GM11168 (cell line): Measurements from ENCODE around the gene ZBTB44.
"Not testable (repeated sequence)": the region's sequence is repeated elsewhere in the genome, so short reads cannot be mapped to it uniquely, and the experiment has no call there.

Experiments used
- in situ Hi-C: fragments of 300-500 bp; cut with MboI; formaldehyde crosslinking; loops from one replicate; pipeline ENCODE4 v1.12.0; 2022; ENCODE audit warnings: low sequenced_read_pairs; ENCODE audit not compliant: unreplicated experiment

The ZBTB44 gene

GRCh38 chr11:130314750-130315285 is at the start of gene ZBTB44:
Gene ZBTB44 (minus strand): TSS chr11:130314917. CDS start chr11:130261873, 53,044 bp downstream.
- in situ Hi-C loops = no loop called here

- in situ Hi-C loops = no loop called here
These were observed 44.7 kb upstream of the ZBTB44 start for GRCh38 chr11:130359419-130359818.

- in situ Hi-C loops = no loop called here
These were observed 43.7 kb upstream of the ZBTB44 start for GRCh38 chr11:130358398-130358797.

- in situ Hi-C loops = no loop called here
These were observed 32.5 kb upstream of the ZBTB44 start for GRCh38 chr11:130347261-130347660.

GRCh38 chr11:130344841-130345240 is 30.1 kb upstream of the ZBTB44 start:
- in situ Hi-C loops = no loop called here

- in situ Hi-C loops = no loop called here
These were observed 26.1 kb upstream of the ZBTB44 start for GRCh38 chr11:130340671-130341319.

- in situ Hi-C loops = no loop called here
These were observed 23.9 kb upstream of the ZBTB44 start for GRCh38 chr11:130338667-130339066.

- in situ Hi-C loops = no loop called here
These were observed 22.8 kb upstream of the ZBTB44 start for GRCh38 chr11:130337281-130338089.

- in situ Hi-C loops = not testable (repeated sequence)
These were observed 16.7 kb upstream of the ZBTB44 start for GRCh38 chr11:130331397-130331796.

- in situ Hi-C loops = no loop called here
These were observed 15.5 kb upstream of the ZBTB44 start for GRCh38 chr11:130330101-130330684.

GRCh38 chr11:130328420-130328819 is 13.7 kb upstream of the ZBTB44 start:
- in situ Hi-C loops = no loop called here

GRCh38 chr11:130327716-130328115 is 13.0 kb upstream of the ZBTB44 start:
- in situ Hi-C loops = no loop called here

- in situ Hi-C loops = no loop called here
These were observed 11.0 kb upstream of the ZBTB44 start for GRCh38 chr11:130325691-130326090.

GRCh38 chr11:130323452-130324450 is 9.0 kb upstream of the ZBTB44 start:
- in situ Hi-C loops = no loop called here

- in situ Hi-C loops = no loop called here
These were observed 7.4 kb upstream of the ZBTB44 start for GRCh38 chr11:130322126-130322525.

GRCh38 chr11:130318031-130318673 is 3.4 kb upstream of the ZBTB44 start:
- in situ Hi-C loops = no loop called here

- in situ Hi-C loops = no loop called here
These were observed 745 bp upstream of the ZBTB44 start for GRCh38 chr11:130315354-130315970.

GRCh38 chr11:130314184-130314749 is 450 bp downstream of the ZBTB44 start:
- in situ Hi-C loops = no loop called here
